Measurements from ENCODE around the gene MSI2.

MSI2 gene

DNA sequence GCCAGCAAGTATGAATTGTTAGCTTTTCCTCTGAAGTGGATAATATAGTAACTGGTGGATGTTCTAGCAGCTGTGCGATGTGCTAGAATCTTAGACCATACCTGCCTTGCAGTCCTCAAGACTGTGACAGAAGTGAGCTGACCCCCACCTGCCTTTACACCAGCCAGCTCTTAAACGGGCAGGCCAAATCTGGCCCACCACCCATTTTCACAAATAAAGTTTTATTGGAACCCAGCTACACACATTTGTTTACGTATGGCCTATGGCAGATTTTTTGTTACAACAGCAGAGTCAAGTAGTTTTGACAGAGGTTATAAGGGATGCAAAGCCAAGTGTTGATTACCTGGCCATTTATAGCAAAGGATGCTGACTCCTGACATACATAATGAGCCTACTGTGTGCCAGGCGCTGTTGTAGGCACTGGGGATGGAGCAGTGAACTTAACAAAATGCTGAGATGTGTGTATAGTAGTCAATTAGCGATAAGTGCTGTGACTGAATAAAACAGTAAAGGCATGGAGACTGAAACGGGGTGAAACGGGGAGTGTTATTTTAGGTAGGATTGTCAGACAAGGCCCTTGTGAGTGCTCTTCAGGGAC lies 79.0 kb downstream of the MSI2 start:
- Histone ChIP-seq H3K4me2 (ENCODE audit: low read length) (no peak overlapping the region), H3K36me3 (ENCODE audit: insufficient read depth, low read length) (peaks cover 43% of the 10 kb centered on the region), H4K20me1 (ENCODE audit: insufficient read depth, low read length) (no peaks in the 10 kb centered on the region), H3F3A (ENCODE audit: insufficient read depth, low read length) (no peaks in the 10 kb centered on the region), H3K9me3 (ENCODE audit: low read length) (no peaks in the 10 kb centered on the region), H3K4me1 (ENCODE audit: insufficient read depth, low read length, severe bottlenecking) (peaks cover 51% of the 10 kb centered on the region), H3K27me3 (ENCODE audit: insufficient read depth, low read length) (no peaks in the 10 kb centered on the region), H3K4me3 (ENCODE audit: low read depth, low read length, poor library complexity, severe bottlenecking) (no peak overlapping the region), H3K9ac (ENCODE audit: low read length) (no peak overlapping the region), H2AFZ (ENCODE audit: low read length) (no peak overlapping the region), H3K79me2 (ENCODE audit: insufficient read depth, low read length) (peaks cover 66% of the 10 kb centered on the region), H3K9me2 (ENCODE audit: low read depth, low read length) (no peaks in the 10 kb centered on the region), H3K27ac (ENCODE audit: low read depth, low read length, poor library complexity, severe bottlenecking) (peak overlapping the region; percentile 64)
- TF ChIP-seq CTCF (IDR thresholded peaks at IDR 0.05; ENCODE audit: low read length) = no peak
- TF ChIP-seq EZH2 (IDR thresholded peaks at IDR 0.05; ENCODE audit: borderline replicate concordance, low read length) = no peak

DNA sequence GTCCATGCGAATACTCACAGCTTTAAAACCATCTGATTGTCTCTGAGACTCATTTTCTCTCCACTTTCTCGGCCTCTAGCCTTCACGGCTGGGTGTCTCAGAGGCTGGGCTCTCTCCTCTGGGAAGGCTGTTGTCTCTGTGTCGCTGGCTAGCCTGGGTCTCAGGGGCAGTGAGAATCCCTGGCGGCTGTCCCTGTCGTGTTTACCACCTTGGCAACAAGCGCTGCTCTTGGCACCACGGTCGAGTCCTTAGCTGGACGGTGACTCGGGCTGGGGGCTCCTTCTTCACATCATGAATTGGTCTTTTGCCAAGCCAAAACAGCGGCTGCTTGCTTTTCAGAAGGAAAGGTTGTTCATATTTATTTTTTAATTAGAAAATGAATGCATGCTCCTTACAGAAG lies 81.1 kb downstream of the MSI2 start:
- peak overlapping the region; percentile 60 for H3K4me2 ChIP-seq (ENCODE audit: low read length)
- H3K9me2 ChIP-seq (ENCODE audit: low read depth, low read length) = no peaks in the 10 kb centered on the region
- H3K36me3 ChIP-seq (ENCODE audit: insufficient read depth, low read length) = peaks cover 49% of the 10 kb centered on the region
- no peak overlapping the region for H2AFZ ChIP-seq (ENCODE audit: low read length)
- H3F3A ChIP-seq (ENCODE audit: insufficient read depth, low read length) = no peaks in the 10 kb centered on the region
- peaks cover 72% of the 10 kb centered on the region for H3K79me2 ChIP-seq (ENCODE audit: insufficient read depth, low read length)
- H3K4me3 ChIP-seq (ENCODE audit: low read depth, low read length, poor library complexity, severe bottlenecking) = peak overlapping the region; percentile 27
- peak overlapping the region; percentile 88 for H3K27ac ChIP-seq (ENCODE audit: low read depth, low read length, poor library complexity, severe bottlenecking)
- H3K27me3 ChIP-seq (ENCODE audit: insufficient read depth, low read length) = no peaks in the 10 kb centered on the region
- peaks cover 72% of the 10 kb centered on the region for H3K4me1 ChIP-seq (ENCODE audit: insufficient read depth, low read length, severe bottlenecking)
- H3K9me3 ChIP-seq (ENCODE audit: low read length) = no peaks in the 10 kb centered on the region
- TF ChIP-seq CTCF (IDR thresholded peaks at IDR 0.05; ENCODE audit: low read length) = no peak
- H4K20me1 ChIP-seq (ENCODE audit: insufficient read depth, low read length) = no peaks in the 10 kb centered on the region
- H3K9ac ChIP-seq (ENCODE audit: low read length) = peak overlapping the region; percentile 68

DNA sequence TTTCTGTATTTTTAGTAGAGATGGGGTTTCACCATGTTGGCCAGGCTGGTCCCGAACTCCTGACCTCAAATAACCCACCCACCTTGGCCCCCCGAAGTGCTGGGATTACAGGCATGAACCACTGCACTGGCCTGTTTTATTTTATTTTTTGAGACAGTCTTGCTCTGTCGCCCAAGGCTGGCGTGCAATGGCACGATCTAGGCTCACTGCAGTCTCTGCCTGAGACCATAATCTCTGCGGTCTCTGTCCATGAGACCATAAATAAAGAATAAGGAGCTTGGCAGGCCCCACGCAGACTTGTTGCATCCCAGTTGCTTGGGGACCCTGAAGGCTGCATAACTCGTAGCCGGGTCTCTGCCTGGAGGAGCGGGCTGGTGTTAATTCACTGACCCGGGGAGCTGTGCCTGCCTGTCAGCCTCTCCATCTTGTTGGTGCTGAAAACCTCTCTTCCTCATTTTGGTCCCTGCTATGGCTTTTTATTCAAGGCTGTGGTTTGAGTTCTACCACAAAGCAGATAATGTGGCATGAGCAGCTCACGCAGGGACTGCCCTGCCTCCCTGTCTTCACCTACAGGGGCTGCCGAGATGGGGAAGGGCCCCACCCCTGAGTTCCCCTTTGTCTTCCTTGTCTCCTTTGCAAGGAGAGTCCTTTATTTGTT lies 82.1 kb downstream of the MSI2 start:
- Histone ChIP-seq H3K27ac (ENCODE audit: low read depth, low read length, poor library complexity, severe bottlenecking) (peak overlapping the region; percentile 88), H3K4me2 (ENCODE audit: low read length) (peak overlapping the region; percentile 60)

More for the DNA sequence above, 82.1 kb downstream of the MSI2 start:
- Histone ChIP-seq H3F3A (ENCODE audit: insufficient read depth, low read length) (no peaks in the 10 kb centered on the region), H3K27me3 (ENCODE audit: insufficient read depth, low read length) (no peaks in the 10 kb centered on the region), H3K9me3 (ENCODE audit: low read length) (no peaks in the 10 kb centered on the region), H3K79me2 (ENCODE audit: insufficient read depth, low read length) (peaks cover 77% of the 10 kb centered on the region), H3K9ac (ENCODE audit: low read length) (peak overlapping the region; percentile 68), H3K36me3 (ENCODE audit: insufficient read depth, low read length) (peaks cover 53% of the 10 kb centered on the region), H3K4me1 (ENCODE audit: insufficient read depth, low read length, severe bottlenecking) (peaks cover 73% of the 10 kb centered on the region), H2AFZ (ENCODE audit: low read length) (no peak overlapping the region), H4K20me1 (ENCODE audit: insufficient read depth, low read length) (no peaks in the 10 kb centered on the region), H3K9me2 (ENCODE audit: low read depth, low read length) (no peaks in the 10 kb centered on the region), H3K4me3 (ENCODE audit: low read depth, low read length, poor library complexity, severe bottlenecking) (peak overlapping the region; percentile 27)
- no peak for TF ChIP-seq CTCF (IDR thresholded peaks at IDR 0.05; ENCODE audit: low read length)
- TF ChIP-seq EZH2 (IDR thresholded peaks at IDR 0.05; ENCODE audit: borderline replicate concordance, low read length) = no peak
